Ascending aorta (tissue), 2 donors: ENCODE results near the gene SLC25A13. TPM values are rescaled to one million over a fixed set of nuclear protein-coding genes. Genes with fewer than 3 reads are reported as not detected.
A peak's percentile ranks its signal among the peaks of the same experiment; 100 is the strongest.

Source experiments
- DNase-seq, 2 donors: peaks; one replicate each; pipeline ENCODE4 v3.0.0-alpha.2; 2019; ENCODE audit warnings: low spot score in 2 of 2
- H3K27ac ChIP-seq, 2 donors: fragments of 200-600 bp; sonication (generic); one replicate each; pipeline ENCODE4 v1.5.1; 2016 to 2017; ENCODE audit warnings: mild to moderate bottlenecking in 1 of 2
- H3K27me3 ChIP-seq: fragments of 200-600 bp; sonication (generic); one replicate; pipeline ENCODE4 v1.5.1; 2017
- H3K36me3 ChIP-seq, 2 donors: fragments of 200-600 bp; sonication (generic); one replicate each; pipeline ENCODE4 v1.5.1; 2016
- H3K4me1 ChIP-seq, 2 donors: fragments of 200-600 bp; sonication (generic); one replicate each; pipeline ENCODE4 v1.5.1; 2016 to 2017; ENCODE audit warnings: mild to moderate bottlenecking in 1 of 2
- H3K4me3 ChIP-seq, 2 donors: fragments of 200-600 bp; sonication (generic); one replicate each; pipeline ENCODE4 v1.5.1; 2016 to 2017; ENCODE audit warnings: mild to moderate bottlenecking in 1 of 2
- H3K9me3 ChIP-seq, 2 donors: fragments of 200-600 bp; sonication (generic); one replicate each; pipeline ENCODE4 v1.5.1; 2016
- intact Hi-C: fragments of 100-400 bp; cut with DNase I; formaldehyde crosslinking; loops from one replicate; pipeline ENCODE4 v1.15.1; 2023
- total RNA-seq: library from RNA; depleted of rRNA; stranded (reverse); fragments of >200 nt; gene quantifications from one replicate; pipeline ENCODE4 v1.1.0, GENCODE V29; 2016
- TF ChIP-seq, protein P1 (sequence below), 3 experiments: fragments of 200-600 bp in 2 of 3; fragments of 450-650 bp in 1 of 3; sonication (generic) in 2 of 3; IDR thresholded peaks; one replicate each; pipeline ENCODE4 v1.5.1; 2016 to 2019; ENCODE audit warnings: antibody characterized with exemption in 3 of 3, mild to moderate bottlenecking in 1 of 3, moderate library complexity in 1 of 3

The SLC25A13 gene
- total RNA-seq, 1 donor from 2014 or later, result 5.6 TPM

DNA sequence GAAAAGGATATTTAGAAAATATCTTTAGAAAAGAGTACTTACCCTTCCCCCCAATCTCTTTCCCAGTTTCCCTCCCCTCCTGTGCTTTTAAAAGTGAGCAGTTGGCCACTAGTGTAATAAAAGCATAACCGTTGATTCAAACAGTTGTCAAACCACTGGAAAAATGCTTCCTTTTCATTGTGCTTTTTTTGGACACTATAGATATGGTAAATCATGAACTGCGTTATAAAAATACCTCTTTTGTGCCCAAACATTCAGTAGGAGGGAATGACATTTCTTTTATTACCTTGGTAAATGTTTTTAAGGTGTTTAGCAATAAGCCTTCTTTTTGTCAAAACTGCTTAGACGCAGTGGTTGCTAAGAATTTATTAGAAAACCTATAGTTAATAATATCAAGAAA, 232.4 kb downstream of the SLC25A13 start:
- no peaks in the 10 kb centered on the region for H3K27me3 ChIP-seq
- intact Hi-C loops, result no loop called here
- TF ChIP-seq, protein P1, sequence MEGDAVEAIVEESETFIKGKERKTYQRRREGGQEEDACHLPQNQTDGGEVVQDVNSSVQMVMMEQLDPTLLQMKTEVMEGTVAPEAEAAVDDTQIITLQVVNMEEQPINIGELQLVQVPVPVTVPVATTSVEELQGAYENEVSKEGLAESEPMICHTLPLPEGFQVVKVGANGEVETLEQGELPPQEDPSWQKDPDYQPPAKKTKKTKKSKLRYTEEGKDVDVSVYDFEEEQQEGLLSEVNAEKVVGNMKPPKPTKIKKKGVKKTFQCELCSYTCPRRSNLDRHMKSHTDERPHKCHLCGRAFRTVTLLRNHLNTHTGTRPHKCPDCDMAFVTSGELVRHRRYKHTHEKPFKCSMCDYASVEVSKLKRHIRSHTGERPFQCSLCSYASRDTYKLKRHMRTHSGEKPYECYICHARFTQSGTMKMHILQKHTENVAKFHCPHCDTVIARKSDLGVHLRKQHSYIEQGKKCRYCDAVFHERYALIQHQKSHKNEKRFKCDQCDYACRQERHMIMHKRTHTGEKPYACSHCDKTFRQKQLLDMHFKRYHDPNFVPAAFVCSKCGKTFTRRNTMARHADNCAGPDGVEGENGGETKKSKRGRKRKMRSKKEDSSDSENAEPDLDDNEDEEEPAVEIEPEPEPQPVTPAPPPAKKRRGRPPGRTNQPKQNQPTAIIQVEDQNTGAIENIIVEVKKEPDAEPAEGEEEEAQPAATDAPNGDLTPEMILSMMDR (IDR thresholded peaks at IDR 0.05), result no peak
- no peak overlapping the region for H3K4me3 ChIP-seq
- H3K36me3 ChIP-seq, result no peaks in the 10 kb centered on the region
- DNase-seq, result no peak
- H3K27ac ChIP-seq, result no peak overlapping the region
- peaks cover 0 to 2% of the 10 kb centered on the region in 2 donors for H3K4me1 ChIP-seq
- no peaks in the 10 kb centered on the region for H3K9me3 ChIP-seq

DNA sequence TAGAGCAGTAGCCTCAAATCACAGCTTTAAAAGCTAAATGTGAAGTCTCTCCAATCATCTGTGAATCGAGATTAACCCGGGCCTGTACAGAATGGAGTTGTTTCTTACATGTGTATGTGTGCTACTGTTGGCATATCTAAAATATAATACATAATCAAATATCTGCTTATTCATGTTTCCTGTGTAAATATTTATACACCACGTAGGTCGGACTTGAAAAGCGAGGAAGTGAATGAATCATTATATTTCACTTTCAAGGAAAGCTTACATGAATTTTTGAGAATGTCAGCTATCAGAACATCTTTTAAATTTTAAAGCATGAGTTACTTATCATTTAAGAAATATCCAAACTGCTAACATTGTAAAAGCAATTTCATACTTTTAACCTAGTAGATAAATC, 233.3 kb downstream of the SLC25A13 start:
- TF ChIP-seq, protein P1 (IDR thresholded peaks at IDR 0.05), result no peak
- DNase-seq, result no peak
- Histone ChIP-seq H3K27me3 (no peaks in the 10 kb centered on the region), H3K9me3 (no peaks in the 10 kb centered on the region), H3K4me1 (peaks cover 0 to 2% of the 10 kb centered on the region in 2 donors), H3K4me3 (no peak overlapping the region), H3K27ac (no peak overlapping the region), H3K36me3 (no peaks in the 10 kb centered on the region)
- intact Hi-C loops, result no loop called here

DNA sequence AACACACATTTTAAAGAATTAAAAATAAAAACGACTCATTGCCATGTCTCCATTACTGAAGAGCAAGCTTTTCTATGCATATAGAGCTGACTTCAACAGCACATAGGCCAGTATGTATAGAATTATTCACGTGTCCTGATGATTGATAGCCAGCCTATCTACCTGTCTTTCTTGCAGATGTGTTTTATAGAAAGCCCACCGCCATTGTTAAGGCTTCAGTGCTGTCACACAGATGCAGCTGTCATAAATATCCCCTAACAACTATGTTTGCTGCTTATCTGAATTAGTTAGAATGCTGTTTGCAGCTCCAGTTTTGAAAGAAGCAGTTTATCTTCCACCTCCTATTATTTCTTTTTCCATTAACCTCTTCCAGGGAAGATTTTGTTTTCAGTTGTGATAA, 235.9 kb downstream of the SLC25A13 start:
- Histone ChIP-seq H3K4me1 (peaks cover 0 to 2% of the 10 kb centered on the region in 2 donors), H3K36me3 (no peaks in the 10 kb centered on the region), H3K4me3 (no peak overlapping the region), H3K27me3 (no peaks in the 10 kb centered on the region), H3K27ac (no peak overlapping the region), H3K9me3 (no peaks in the 10 kb centered on the region)
- DNase-seq, result no peak
- TF ChIP-seq, protein P1 (IDR thresholded peaks at IDR 0.05), result no peak
- intact Hi-C loops, result no loop called here

DNA sequence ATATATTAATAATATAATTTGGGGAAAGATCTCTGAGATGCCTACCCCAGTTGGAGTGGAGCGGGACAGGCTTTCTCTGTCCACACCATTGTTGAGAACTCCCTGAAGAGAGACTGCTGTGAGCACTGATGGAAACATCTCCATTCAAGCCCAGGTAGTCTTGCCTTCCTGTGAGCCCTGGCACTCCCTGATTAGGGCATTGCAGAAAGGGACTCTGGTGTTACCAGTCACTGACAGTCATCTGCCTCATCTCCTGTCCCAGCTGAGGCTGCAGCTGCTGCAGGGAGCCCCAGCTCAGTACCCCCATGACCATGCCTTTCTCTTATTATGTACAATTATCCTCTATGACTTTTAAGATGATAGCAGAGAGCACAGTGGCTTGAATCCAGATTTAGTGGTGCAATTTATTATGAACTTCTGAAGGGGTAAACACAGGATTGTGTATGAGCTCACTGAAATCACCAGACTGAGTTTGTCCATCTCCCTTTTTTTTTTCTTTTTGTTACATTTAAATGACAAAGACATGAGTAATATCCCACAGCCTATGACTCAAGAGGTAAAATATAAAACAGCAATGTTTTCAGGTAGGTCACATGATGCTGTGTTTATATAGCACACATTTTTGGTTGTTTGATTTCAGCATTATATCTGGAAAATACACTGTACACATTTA, 236.9 kb downstream of the SLC25A13 start:
- Histone ChIP-seq H3K4me1 (peaks cover 0 to 2% of the 10 kb centered on the region in 2 donors), H3K27me3 (no peaks in the 10 kb centered on the region), H3K27ac (no peak overlapping the region), H3K9me3 (no peaks in the 10 kb centered on the region), H3K4me3 (no peak overlapping the region), H3K36me3 (no peaks in the 10 kb centered on the region)
- intact Hi-C loops, result no loop called here
- DNase-seq, result no peak
- TF ChIP-seq, protein P1 (IDR thresholded peaks at IDR 0.05), result no peak

DNA sequence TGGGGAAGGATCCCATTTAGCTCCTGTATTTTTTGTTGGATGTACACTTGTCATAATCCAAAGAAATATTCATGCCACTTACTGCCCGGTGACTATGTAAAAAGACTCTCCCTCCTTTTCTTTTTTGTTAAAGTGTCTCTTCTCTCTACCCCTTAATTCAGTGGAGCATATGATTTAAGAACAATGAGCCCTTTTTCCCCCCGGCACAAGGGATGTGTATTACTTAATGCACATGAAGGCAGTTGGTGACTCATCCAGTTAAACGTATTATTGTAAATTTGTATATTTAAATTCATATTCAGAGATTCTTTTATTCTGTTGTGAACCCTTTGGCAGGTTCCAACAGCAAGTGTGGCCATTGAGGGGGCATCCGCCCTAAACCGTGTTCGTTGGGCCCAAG, 241.9 kb downstream of the SLC25A13 start:
- no peaks in the 10 kb centered on the region for H3K36me3 ChIP-seq
- DNase-seq, result no peak
- intact Hi-C loops, result no loop called here
- no peaks in the 10 kb centered on the region for H3K9me3 ChIP-seq
- H3K4me3 ChIP-seq, result no peak overlapping the region
- TF ChIP-seq, protein P1 (IDR thresholded peaks at IDR 0.05), result no peak
- no peak overlapping the region for H3K27ac ChIP-seq
- no peaks in the 10 kb centered on the region for H3K27me3 ChIP-seq
- peaks cover 0 to 2% of the 10 kb centered on the region in 2 donors for H3K4me1 ChIP-seq

DNA sequence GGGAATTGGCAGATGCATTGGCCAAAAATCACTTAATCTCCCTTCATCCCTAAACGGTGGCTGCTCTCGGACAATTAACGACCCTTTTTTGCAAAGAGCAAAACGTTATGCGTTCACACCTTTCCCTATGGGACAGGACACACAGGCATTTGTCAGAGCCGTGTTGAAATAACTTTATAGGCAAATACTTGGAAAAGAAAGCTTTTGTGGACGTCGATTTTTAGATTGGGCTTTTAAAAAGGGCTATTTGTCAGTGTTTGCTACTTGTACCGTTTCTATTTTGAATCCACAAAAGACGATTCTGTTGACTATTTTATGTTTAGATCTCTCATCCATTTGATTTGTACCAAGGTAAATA, 245.6 kb downstream of the SLC25A13 start:
- H3K36me3 ChIP-seq, result no peaks in the 10 kb centered on the region
- H3K27ac ChIP-seq, result no peak overlapping the region
- H3K4me1 ChIP-seq, result peaks cover 0 to 2% of the 10 kb centered on the region in 2 donors
- intact Hi-C loops, result no loop called here
- H3K27me3 ChIP-seq, result no peaks in the 10 kb centered on the region
- DNase-seq, result no peak
- peak overlapping the region; percentile 54 to 72 for H3K4me3 ChIP-seq
- no peaks in the 10 kb centered on the region for H3K9me3 ChIP-seq
- TF ChIP-seq, protein P1 (IDR thresholded peaks at IDR 0.05), result no peak
